Measurements from ENCODE around the gene AKAP13.

- TF ChIP-seq CTCF (IDR thresholded peaks at IDR 0.05) (no peak), POLR2AphosphoS5 (IDR thresholded peaks at IDR 0.05) (no peak), POLR2A (IDR thresholded peaks at IDR 0.05) (no peak)
Observed at GRCh38 chr15:85362436-85363081, 17.8 kb upstream of the AKAP13 start.
